GM21390 (cell line): ENCODE measurements around the gene RETNLB.

ENCODE experiments used
- ATAC-seq: cut with Tn5 transposase; IDR thresholded peaks from one replicate; pipeline ENCODE4 v1.9.1; 2021; ENCODE audit not compliant: unreplicated experiment

The RETNLB gene

DNA sequence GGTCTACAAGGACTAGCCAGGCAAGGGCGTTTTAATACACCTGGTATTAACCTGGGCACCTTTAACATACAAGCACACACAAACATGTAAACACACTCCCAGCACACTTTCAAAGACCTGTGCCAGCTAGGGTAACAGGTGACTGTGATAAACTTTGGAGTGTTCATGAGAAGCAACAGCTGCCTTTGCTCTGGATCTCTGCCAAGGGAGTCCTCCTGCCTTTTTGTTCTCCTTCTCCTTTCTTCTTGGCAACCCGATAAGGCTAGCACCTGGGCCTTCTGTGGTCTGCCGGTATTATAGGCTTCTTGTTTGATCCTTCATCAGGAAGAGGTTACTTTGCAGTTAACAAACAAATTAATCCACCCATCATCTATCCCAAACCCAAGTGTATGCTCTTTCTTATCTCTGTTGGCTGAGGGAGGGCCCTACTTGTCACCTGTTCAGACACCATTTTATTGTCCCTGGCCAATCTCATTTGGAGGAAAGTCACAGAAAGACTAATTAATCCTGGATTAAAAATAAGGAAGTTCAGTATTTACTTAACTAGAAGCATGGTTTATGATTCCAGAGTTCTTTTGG is at the start of gene RETNLB:
Gene RETNLB, minus strand, starts transcription at position 7 of the 579 bp plus-strand sequence. CDS start 225 bp downstream, outside the sequence.
- no peak for ATAC-seq

DNA sequence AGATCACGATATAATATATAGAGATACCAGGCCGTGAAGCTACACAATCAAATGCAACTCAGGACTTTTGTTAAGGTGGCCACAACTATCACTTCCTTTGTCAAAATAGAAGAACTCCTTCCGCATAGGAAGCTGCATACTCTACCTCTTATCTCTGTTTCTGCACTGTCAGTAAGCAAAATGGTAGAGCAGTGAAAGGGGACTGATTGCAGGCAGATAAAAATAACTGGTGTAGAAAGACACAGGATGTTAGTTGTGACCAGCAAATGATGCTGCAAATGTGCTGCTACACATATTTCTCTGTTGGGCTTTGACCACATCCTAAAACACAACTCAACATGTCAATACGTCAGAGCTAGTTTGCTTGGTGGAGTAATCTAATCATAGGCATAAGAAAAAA is 49.1 kb upstream of the RETNLB start:
- peak; percentile 85 for ATAC-seq

- no peak for ATAC-seq
These were observed 47.8 kb upstream of the RETNLB start for GRCh38 chr3:108804966-108805365.

GRCh38 chr3:108804437-108804836 is 47.2 kb upstream of the RETNLB start:
- ATAC-seq, result no peak

GRCh38 chr3:108791473-108791872 is 34.3 kb upstream of the RETNLB start:
- ATAC-seq, result no peak

GRCh38 chr3:108780235-108780634 is 23.0 kb upstream of the RETNLB start:
- ATAC-seq, result no peak

GRCh38 chr3:108779496-108779895 is 22.3 kb upstream of the RETNLB start:
- ATAC-seq, result no peak

DNA sequence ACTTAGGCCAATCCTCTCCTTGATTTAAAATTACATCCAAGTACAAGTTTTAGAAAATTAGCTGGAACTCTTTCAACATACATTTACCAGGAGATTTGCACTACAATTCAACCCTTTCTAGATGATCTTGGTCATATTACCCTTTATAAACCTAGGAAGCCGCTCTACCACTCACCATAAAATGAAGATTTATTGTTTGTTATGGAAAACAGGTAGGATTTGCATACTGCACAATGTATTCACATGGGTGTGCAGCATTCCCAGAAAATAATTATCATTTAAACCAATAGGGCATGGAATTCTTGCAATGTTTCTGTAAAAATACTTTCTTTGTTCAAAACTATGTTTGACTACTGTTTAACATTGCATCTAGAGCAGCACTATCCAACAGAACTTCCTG is 18.4 kb upstream of the RETNLB start:
- ATAC-seq, result no peak

DNA sequence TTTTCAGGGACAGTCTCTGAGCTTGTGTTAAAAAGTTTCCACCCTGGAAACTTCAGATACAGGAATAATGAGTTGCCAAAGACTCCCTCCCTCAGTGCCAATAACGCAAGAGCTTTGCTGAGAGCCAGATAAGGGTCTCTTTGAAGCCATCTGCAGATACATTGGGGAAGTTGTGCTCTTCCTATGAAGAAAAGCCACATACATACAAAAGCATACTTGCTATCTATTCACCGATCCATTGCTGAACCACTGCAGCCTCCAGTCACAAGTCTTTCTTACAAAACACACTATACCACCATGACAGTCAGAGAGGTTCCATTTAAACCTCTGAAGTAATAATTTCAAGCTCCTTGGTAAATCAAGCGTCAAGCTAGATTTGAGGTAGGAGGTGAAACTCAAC is 10.0 kb upstream of the RETNLB start:
- no peak for ATAC-seq

GRCh38 chr3:108755686-108756085 is 1.5 kb downstream of the RETNLB start:
- ATAC-seq, result no peak

DNA sequence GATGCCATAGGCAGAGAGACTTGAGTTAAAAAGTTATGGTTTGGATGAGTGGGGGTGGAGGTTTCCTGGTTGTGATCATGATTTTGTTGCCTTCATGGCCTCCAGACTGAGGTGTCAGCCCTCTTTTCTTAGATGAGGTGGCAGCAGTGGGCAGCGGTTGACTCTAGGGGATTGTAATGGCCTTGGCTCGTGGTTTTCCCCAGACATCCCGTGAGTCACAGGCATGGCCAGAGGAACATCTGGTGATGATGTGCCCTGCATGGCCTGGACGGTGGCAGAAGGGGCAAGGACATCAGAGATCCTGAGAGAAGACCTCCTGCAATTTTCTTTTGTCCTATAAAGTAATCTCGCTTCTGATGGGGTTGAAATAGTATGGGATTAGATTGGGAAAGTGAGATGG is 12.4 kb downstream of the RETNLB start:
- ATAC-seq, result no peak

DNA sequence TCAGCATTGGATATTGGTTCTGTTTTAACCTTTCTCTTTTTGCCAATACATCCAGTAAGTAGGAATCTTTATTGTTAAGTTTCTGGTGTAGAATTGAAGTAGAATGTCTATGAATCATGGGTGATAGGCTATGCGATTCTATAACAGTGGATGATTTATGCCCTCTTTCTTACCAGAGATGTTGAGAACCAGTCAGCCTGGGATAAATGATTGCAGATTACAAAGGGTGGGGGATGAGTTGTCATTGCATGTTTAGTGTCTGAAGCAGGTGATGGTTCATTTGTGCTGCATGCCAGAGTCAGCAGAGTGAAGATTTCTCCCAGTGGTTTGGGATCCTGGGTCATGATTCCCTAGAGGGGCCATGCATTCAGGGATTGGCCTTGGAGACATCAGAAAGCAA is 14.3 kb downstream of the RETNLB start:
- no peak for ATAC-seq

DNA sequence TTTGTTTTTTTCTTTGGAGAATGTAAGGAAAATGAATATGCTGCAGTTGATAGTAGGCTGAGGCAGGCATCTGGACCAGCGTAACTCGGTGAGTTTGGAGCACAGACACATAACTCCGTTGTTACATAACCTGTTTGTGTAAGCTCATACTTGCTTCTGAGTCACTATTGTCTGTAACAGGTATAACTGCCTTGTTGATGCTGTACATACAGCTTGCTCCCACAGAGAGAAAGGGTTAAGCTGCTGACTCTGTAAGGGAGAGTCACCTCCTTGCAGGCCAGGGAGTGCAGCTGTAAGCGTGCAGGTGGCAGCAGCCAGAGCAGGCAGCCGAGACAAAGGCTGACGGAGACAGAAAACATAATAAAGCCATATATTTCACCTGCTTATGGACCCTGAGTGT is 20.4 kb downstream of the RETNLB start:
- ATAC-seq, result no peak

- no peak for ATAC-seq
These were observed 28.3 kb downstream of the RETNLB start for GRCh38 chr3:108728934-108729333.

- no peak for ATAC-seq
These were observed 29.1 kb downstream of the RETNLB start for GRCh38 chr3:108728105-108728504.

- ATAC-seq, result no peak
These were observed 33.1 kb downstream of the RETNLB start for GRCh38 chr3:108724101-108724500.

DNA sequence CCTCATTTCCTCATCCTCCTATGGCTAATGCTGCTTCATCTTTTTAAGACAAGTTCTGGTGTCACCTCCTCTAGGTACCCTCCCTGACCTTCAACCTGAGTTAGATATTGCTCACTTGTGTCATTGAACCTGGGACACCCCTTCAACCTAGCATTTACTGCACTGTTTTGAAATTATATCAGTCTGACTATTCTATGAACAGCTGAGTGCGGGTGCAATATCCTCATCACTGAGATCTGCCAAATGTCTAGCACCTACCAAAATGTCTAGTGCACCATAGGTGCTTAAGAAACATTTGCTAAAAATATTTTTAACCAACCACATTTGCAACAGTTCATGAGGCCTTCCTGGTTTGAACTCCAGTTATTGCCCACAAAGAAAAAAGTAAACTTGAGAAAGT is 34.5 kb downstream of the RETNLB start:
- no peak for ATAC-seq

GRCh38 chr3:108719178-108719806 is 37.9 kb downstream of the RETNLB start:
- ATAC-seq, result no peak

DNA sequence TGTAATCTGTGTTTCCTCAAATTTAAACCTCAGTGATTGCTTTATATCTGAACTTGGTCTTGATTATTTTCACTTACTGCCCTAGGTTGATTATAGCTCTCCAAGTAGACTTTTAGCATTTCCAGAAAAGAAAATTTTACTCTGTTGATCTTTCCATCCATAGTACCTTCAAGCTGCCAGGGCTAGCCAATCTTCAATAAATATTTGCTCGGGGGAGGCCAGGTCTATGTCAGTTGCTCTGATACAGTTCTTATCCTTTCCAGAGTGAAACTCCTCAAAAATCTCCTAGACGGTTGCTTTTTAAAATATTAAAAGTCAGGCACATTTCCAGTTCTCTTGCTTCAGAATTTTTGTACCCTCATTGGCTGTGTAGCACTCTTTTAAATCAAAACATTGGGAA is 38.8 kb downstream of the RETNLB start:
- ATAC-seq, result no peak

GRCh38 chr3:108713816-108714215 is 43.4 kb downstream of the RETNLB start:
- no peak for ATAC-seq

DNA sequence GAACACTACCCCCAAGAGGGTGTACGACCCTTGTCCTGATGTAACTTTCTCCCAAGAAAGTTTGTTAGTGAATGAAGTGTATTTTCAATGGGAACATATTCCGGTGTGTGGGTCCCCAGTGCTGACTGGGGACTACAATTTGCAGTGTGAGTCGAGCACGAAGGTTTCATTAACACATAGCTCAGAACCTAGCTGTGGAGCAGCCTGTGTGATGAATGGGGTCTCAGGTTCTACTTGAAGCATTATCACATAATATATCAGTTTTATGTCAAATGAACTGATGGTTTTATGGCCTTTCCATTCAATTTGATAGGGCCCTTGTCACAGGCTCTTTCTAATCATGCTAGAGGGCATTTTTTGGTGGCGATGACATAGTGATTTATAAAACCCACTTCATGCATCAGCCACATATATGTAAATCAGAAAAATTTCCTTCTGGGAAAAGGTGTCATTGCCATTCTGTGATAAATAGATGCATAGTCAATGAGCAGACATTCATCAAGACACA is 44.1 kb downstream of the RETNLB start:
- ATAC-seq, result no peak
